Measurements from ENCODE around the gene C1QTNF2.
"Not testable (repeated sequence)": the region's sequence is repeated elsewhere in the genome, so short reads cannot be mapped to it uniquely, and the experiment has no call there.

The C1QTNF2 gene

DNA sequence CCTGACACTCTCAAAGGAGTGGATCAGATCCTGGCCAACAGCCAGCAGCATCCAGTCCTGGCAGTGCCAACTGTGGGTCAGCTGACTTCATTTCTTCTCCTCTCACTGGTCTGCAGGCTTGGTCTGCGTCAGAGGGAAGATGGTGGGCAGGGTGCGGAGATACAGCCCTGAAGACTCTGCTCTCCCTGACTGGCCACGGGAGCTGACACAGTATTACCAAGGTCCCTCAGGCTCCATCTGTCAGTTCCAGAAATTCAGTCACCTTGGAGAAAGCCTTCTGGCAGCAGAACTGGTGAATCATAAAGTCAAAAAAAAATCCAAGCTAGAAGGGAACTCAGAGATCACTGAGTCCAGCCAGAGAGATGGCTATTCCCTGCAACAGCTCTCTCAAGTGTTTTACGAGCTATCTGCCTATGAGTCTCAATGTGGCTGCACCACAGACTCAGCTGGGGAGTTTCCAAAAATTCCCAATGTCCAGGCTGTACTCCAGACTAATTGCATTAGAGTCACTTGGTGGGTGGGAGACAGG is 27.9 kb downstream of the C1QTNF2 start:
- DNase-seq (ENCODE audit: low spot score): peak; percentile 59

DNA sequence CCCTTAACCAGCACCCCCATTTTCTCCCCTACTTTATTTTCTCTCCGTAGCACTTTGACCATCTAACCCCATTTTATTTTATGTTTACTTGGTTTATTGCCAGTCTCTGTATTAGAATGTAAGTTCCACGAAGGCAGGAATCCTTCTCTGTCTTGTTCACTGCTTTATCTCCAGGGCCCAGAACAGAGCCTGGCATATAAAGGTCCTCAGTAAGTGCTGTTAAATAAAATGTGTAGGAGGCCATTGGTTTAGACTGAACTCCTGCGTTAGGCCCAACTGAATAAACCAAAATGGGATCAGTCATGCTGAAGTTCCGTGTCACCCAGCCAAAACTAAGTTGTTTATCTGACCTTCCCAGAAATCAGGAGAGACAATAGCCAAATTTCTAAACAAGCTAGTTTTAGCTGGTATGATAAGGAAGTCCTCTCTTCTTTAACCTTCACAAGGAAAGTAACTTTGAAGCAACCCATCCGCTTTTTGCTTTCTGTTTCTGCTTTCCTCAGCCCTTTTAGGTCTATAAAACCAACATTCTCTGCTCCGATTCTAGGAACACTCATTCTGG is 29.0 kb downstream of the C1QTNF2 start:
- DNase-seq (ENCODE audit: low spot score): no peak

DNA sequence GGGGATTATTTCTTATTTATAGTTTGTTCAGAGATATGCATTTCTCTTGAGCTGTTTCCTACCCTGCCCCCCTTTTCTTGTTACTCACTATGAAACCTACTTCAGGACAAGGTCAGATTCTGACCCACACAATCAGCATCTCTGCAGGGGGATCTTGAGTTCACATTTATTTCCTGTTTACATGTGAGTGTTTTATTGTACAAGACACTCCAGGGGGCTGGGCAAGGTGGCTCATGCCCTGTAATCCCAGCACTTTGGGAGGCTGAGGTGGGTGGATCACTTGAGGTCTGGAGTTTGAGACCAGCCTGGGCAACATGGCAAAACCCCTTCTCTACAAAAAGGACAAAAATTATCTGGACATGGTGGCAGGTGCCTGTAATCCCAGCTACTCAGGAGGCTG is 29.9 kb downstream of the C1QTNF2 start:
- not testable (repeated sequence) for DNase-seq (ENCODE audit: low spot score)

DNA sequence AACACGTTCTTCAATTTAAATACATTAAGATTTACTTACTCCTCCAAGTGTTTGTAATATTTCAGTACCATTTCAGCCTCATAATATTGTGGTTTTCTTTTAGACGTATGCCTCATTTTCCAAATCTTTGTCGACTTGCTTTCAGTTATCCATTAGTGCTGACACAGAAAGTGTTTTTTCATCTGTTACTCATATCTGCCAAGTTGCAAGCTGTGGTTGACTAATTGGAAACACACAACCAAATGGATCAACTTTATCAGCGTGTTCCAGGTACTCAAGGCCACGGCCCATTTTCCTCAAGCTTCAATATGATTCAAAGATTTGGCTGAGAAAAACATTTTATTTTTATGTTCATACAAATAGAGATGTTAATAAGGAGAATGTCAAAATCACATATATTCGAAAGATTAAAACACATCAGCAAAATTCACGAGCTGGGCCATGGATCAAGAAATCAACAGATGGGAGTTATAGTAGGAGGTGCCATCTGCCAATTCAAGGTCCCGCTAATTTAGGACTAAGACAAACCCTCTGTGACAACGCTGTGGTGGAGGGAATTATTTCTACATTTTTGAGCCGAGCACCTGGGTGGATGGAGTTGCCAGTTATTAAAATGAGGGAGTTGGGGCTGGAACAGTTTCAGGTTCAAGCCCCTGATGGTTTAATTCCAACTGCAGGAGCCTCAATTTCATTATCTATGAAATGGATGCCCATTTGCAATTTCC is 30.9 kb downstream of the C1QTNF2 start:
- DNase-seq (ENCODE audit: low spot score): no peak

DNA sequence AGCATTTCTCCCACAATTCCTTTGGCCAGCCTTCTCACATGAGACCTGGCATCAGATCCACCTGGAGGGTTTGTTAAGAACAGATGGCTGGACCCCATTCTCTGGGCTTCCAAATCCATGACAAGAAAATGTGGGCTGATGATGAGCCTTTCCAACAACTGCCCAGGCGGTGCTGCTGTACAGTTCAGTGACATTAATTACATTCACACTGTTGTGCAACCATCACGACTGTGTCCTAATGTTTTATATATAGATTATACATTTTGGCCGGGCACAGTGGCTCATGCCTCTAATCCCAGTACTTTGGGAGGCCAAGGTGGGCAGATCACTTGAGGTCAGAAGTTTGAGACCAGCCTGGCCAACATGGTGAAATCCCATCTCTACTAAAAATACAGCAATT is 35.7 kb downstream of the C1QTNF2 start:
- DNase-seq (ENCODE audit: low spot score): not testable (repeated sequence)

DNA sequence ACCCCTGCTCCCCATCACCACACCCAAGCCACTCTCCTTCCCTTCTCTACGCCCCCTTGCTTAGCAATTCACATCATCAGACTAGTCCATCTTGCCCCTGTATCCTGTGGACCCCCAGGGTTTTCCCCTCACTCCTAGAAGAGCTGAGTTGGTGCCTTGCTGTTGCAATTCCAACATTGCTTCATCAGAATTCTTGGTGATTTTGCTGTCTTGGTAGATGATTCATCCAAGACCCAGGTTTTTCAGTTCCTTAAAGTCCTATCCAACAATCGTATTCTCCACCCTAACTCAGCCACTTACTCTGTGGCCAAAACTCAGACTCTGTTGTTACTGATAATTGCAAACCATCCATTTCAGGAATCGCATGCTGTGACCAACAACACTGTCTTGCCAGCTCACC is 36.7 kb downstream of the C1QTNF2 start:
- peak; percentile 11 for DNase-seq (ENCODE audit: low spot score)

DNA sequence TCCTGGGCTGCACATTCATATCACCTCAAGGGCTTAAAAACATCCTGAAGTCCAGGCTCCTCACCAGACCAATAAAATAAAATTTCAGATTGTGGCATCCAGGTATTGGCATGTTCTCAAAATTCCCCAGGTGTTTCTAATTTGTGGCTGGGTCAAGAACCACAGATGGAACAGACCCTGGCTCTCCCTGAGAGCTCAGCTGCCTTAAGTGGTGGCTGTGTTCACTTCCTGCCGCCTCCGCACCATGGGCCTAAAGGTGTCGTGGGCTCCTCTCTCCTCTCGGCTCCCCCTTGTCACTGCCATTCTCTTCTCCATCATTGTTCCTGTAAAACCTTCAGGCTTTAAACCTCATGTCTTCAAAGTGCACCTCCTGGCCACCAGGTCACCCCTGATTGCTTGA is 40.2 kb downstream of the C1QTNF2 start:
- no peak for DNase-seq (ENCODE audit: low spot score)

DNA sequence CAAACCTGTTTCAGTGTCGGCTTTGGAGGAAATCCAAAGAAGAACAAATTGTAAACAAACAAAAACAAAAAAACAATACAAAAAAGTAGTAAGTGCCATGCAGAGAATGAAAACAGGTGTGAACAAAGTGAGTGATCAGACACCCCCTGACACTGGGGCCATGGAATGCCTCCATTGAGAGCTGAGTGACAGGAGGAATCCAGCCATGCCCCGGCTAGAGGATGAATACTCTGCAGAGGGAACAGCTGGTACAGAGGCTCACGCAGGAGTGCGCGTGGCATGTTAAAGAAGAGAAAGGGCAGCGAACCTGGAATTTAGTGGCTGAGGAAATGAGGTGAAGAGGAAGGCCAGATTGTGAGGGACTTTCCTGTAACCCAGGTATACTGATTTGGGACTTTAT is 42.6 kb downstream of the C1QTNF2 start:
- no peak for DNase-seq (ENCODE audit: low spot score)

DNA sequence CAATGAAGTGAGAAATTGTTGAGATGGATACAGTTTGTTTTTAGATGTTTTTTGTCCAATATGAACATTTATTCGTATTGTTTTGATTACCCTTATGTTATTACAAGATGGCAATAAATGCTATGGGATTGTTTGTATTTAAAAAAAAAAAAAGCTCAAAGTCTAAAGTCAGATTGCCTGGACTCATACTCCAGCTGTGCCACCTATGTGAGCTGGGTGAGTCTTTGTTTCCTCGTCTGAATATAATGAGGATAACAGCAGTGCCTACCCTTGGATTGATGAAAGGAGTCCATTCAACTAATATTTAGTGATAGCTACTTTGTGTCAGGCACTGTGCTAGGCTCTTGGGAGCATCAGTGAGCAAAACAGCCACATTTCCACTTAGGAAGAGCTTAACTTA is 43.4 kb downstream of the C1QTNF2 start:
- DNase-seq (ENCODE audit: low spot score): no peak

DNA sequence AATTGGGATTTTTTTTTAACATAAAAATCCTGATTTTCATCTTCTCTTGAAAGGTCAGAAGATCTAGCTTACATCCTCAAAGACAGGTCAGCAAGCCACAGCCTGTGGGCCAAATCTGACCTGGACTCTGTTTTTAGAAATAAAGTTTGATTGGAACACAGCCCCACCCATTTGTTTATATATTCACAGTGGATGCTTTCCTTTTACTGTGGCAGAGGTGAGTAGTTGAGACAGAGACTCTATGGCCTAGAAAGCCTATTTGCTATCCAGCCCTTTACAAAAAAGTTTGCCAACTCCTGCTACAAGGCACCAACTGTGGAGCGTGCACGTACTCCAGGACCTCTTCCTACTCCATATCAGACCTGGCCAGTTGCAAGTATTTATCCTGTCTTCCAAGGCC is 44.7 kb downstream of the C1QTNF2 start:
- no peak for DNase-seq (ENCODE audit: low spot score)

DNA sequence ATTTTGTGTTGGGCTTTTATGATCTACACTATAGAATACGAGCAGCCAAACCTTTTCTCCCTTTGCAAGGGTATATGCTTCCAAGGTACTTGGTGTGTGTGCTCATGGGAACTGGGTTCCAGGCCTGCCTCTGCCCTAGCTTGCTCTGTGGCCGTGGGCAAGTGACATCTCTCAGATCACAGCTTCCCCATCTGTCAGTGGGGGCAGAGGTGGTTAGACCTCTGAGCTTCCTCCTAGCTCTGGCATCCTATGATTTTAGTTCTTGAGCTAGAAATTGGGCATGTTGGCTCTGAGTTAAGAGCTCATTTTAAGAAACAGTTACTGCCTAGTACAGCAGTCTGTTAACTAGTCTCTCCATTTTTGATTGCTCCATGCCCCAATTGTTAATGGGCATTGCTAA is 45.5 kb downstream of the C1QTNF2 start:
- no peak for DNase-seq (ENCODE audit: low spot score)

DNA sequence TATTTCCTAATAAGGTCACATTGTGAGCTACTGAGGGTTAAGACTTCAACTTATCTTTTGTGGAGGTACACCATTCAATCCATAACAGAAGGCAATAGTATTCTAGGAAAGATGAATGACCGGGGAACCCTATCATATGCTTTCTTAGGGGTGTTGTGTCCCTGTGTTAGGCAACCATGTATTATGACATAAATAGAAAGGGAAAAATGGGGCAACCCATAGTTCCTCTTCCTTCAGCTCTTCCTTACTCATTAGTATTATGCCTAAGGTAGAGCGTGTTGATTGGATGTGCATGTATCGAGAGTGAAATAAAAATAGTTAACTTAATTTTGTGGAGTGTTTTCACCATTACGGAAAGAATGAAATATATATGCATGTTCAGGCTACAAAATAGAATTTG is 52.0 kb downstream of the C1QTNF2 start:
- DNase-seq (ENCODE audit: low spot score): no peak

DNA sequence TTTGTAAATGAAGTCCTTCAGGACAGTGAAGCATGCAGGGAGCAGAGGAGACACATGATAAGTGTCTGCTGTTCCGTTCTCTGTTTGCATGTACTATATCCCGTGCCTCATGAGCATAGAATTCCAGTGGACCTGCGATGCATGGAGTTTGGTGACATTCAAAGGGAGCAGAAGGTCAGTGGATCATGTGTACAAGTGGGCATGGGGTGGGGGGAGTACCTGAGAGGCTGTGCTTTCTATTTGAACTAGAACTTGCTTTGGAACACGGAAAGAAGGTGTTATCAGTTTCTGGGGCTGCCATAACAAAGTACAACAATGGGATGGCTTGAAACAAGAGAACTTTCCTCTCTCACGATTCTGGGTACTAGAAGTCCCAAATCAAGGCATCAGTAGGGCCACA is 53.0 kb downstream of the C1QTNF2 start:
- peak; percentile 35 for DNase-seq (ENCODE audit: low spot score)

DNA sequence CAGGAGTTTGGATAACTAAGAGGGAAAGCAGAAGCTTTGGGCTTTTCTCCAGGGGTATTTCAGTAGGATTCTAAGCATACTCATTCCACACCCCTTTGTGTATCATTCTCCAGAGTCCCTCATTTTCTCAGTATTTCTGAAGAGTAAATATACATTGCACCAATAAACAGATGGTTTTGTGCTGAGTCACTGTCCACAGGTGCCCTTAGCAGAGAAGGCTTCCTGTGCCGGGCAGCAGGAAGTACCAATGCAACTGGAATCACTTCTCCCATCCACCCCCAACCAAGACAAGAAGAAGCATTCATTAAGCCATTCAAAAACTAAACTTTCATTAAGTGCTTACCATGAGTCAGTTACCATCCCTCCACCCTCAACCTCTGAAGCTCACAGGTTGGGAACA is 54.5 kb downstream of the C1QTNF2 start:
- peak; percentile 91 for DNase-seq (ENCODE audit: low spot score)

DNA sequence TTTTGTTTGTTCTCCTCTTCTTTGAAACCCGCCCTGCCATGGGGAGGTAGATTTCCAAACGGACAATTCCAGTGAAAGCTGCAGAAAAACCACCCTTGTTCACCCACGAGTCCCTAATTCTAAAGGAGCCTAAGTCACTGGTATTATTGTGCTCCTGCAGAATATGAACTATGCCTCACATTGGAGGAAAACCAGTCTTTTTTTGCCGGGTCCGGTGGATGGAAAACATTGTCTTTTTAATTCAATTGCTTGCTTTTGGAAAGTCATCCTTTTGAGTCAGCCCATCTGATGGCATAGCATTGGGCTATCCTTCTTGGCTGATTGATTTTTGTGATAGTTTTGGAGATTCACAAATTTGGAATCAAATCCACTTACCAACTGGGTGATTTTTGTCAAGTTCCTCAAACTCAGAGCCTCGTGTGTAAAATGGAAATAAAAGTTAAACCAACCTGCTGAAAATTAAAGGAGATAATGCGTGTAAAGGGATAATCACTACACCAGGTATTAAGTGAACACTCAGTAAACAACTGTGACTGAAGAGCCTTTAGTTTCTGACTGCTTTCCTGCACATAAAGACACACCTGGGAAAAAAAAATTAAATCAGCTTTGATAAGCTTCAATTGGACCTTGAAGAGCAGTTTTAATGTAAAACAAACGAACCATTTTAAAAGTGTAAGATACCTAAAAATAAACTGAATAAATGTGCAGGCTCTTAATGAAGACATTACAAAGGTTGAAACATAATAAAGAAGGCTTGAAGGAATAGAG is 57.3 kb downstream of the C1QTNF2 start:
- no peak for DNase-seq (ENCODE audit: low spot score)

DNA sequence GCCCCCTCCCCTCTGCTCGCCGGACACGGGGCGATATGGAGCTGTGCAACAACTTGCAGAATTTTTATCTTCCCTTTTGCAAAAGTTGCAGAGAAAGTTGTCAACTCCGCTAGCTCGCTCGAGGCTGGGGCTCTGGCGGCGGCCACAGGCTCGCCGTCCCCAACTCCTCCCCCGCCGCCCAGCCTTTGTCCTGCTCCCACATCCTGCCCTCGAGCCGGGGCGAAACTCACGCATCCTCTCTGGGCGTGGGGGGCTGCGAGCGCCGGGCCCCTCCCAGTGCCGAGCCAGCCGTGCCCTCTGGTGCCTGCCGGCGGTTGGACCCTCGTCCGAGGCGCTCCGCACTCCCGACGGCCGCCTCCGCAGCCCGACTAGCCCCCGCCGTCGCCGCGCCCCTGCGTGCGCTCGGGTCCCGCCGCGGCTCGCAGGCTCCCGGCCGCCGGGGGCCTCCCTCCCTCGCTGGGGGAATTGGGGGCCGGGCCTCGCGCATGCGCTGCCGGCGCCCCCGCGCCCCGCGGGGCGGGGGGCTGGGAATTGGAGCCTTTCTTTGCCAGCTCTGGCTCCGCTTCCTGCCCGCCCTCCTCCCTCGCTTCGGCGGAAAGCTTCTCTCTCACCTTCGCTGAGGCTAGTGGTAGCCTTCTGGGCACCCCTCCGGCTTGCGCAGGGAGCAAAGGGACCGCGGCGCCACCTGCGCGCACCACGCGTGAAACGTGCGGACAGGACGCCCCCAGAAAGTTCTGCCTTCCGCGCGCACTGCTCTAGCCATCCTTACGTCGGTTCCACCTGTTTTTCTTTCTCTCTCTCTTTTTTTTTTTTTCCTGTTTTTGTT is 58.1 kb downstream of the C1QTNF2 start, which contains the start of gene CCNJL:
Gene CCNJL, minus strand, starts transcription at position 431 of the 826 bp plus-strand sequence. CDS start 641 bp downstream, outside the sequence.
- DNase-seq (ENCODE audit: low spot score): peak; percentile 80

DNA sequence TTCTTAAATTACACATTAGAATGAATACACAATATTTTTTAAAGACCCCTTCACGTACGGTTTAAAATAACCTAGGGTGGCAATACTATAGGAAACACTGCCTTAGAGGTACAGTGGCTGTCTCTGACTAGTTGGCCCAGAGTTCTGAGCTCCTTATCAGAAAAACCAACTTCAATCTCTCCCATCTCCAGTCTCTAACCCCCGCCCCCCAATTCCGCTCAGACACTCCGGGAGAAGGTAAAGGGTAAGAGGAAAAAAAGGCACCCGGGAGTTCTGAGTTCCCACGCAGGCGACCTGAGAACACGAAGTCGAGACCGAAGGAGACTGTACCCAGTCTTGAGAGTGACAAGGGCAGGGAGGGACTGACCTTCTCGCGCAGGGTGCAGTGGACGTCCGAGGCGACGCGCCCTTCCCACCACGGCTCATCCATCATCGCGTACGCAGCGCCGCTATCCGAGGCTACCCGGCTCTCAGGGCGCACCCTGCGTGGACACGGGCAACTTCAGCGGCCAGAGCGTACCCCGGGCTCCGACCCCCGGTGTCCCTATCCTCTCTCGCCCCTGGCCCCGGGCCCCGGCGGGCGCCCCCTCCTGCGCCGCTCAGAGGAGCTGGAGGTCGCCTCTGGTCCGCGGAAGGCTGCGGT is 58.8 kb downstream of the C1QTNF2 start:
- peak; percentile 45 for DNase-seq (ENCODE audit: low spot score)

DNA sequence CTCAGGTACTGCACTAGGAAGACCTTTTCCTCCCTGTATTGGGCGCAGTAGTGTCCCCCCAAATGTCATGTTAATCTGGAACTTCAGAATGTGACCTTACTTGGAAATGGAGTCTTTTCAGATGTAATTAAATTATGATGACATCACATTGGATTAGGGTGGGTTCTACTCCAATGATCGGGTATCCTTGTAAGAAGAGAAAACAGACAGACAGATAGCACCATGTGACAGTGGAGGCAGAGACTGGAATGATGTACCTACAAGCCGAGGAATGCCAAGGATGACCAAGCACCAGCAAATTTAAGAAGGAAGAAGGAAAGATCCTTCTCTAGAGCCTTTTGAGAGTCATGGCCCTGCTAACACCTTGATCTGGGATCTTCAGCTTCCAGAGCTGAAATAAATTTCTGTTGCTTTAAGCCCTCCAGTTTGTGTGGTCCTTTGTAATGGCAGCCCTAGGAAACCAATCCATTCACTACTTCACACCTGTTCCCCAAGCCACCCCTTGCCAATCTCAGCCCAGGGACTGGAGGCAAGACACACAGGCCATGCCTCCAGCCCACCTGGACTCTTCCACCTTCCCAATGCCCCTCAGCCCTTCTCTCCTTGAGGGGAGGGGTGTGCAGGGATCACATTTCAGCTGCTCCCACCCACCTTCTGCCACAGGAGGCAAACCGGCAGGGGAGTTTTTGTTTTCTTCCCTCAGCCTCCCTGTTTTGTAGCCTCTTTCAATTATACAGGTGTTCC is 59.7 kb downstream of the C1QTNF2 start:
- DNase-seq (ENCODE audit: low spot score): peak; percentile 43

DNA sequence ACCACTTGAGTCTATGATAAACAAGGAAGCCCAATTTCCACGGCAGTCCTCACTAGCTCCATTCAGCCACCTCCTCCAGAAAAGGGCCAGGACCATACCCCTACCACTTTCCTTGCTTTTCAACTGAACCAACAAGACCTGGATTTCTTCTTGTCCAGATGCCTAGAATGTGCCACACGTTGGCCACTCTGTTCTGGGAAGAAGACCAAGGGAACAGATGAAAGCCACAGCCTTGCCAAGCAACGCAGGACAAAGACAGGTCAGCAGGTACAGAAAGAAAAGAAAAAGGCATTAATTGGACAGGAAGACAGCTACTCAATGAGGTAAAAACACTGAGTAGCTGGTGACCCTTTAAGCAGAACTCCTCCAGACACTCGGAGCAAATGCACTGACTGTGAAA is 60.3 kb downstream of the C1QTNF2 start:
- no peak for DNase-seq (ENCODE audit: low spot score)

DNA sequence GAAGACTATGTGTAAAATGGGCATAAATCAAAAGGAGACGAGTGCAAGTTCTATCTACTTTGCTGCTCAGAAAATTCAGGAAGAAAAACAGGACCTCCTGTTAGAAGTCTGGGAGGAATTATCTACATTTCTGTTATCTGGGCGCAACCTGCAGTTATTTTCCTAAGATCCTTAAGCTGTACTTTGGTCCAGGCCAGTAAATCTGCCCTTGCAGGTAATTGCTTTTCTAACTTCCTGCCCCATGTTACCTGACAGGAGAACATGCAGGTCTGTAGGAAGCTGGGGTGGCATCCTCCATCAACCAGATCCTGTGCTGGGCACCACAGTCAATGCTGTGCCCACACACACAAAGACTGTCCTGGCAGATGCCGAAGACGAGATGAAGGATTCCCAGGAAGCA is 63.7 kb downstream of the C1QTNF2 start:
- no peak for DNase-seq (ENCODE audit: low spot score)

DNA sequence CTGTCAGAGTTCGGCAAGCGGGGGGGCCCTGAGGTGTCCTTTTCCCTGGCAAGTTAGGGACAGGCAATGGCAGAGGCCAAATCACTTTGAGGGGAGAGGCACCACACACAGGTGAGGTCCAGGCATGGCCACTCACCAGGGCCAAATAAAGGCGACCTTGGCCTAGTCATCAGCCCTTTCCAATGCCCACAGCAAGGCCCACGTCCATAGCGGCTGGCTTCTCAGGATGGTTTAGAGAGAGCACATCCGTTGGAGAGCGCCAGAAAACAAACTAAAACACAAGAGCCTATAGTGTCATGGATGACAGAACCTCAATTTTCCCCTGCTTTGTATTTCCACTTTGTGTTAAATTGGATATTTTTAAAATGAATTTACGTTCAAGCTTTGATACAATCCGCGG is 65.1 kb downstream of the C1QTNF2 start:
- DNase-seq (ENCODE audit: low spot score): no peak

Measured in kidney tubule cell (primary cell).